OCI-LY3 (cell line): ENCODE results near the gene THAP8.
"Not testable (repeated sequence)": the region's sequence is repeated elsewhere in the genome, so short reads cannot be mapped to it uniquely, and the experiment has no call there.

Experiments used
- H2AFZ ChIP-seq: fragments of 200-600, 300-600 bp; shearing (Covaris generic); 2 replicates; pipeline ENCODE4 v1.6.0; 2014; ENCODE audit warnings: antibody characterized with exemption, low read depth, low read length
- H3K27ac ChIP-seq: fragments of 200-600, 300-600 bp; sonication (generic); 2 replicates; pipeline ENCODE4 v1.5.1; 2014; ENCODE audit warnings: mild to moderate bottlenecking, low read length, moderate library complexity, mixed read lengths
- H3K27me3 ChIP-seq: fragments of 200-600, 300-600 bp; sonication (generic); 2 replicates; pipeline ENCODE4 v1.6.1; 2014; ENCODE audit warnings: low read depth, low read length, mixed read lengths
- H3K36me3 ChIP-seq: fragments of 200-600, 300-600 bp; sonication (generic); replicated peaks from 2 replicates; pipeline ENCODE3; 2014; ENCODE audit warnings: low read depth, low read length, mixed read lengths
- H3K4me1 ChIP-seq: fragments of 300-600, 200-600 bp; sonication (generic); 2 replicates; pipeline ENCODE4 v1.6.1; 2014; ENCODE audit warnings: low read length, mixed read lengths
- H3K4me2 ChIP-seq: fragments of 200-600, 300-600 bp; sonication (generic); 2 replicates; pipeline ENCODE4 v1.6.1; 2014; ENCODE audit warnings: low read length, mixed read lengths
- H3K4me3 ChIP-seq: fragments of 300-600, 200-600 bp; sonication (generic); 2 replicates; pipeline ENCODE4 v1.5.1; 2014; ENCODE audit warnings: antibody characterized with exemption, mild to moderate bottlenecking, low read length, moderate library complexity
- H3K79me2 ChIP-seq: fragments of 300-600, 200-600 bp; shearing (Covaris generic); 2 replicates; pipeline ENCODE4 v1.6.1; 2014; ENCODE audit warnings: mild to moderate bottlenecking, low read length, mixed read lengths
- H3K9ac ChIP-seq: fragments of 300-600, 200-600 bp; shearing (Covaris generic); 2 replicates; pipeline ENCODE4 v1.6.0; 2014; ENCODE audit warnings: mild to moderate bottlenecking, low read length, moderate library complexity
- H3K9me3 ChIP-seq: fragments of 200-600, 300-600 bp; shearing (Covaris generic); 2 replicates; pipeline ENCODE4 v1.6.1; 2014; ENCODE audit warnings: low read length, mixed read lengths; ENCODE audit not compliant: insufficient read depth
- H4K20me1 ChIP-seq: fragments of 200-600, 300-600 bp; sonication (generic); 2 replicates; pipeline ENCODE4 v1.6.1; 2016; ENCODE audit warnings: low read length, mixed read lengths; ENCODE audit not compliant: insufficient read depth
- EZH2phosphoT487 ChIP-seq: fragments of 200-600 bp; shearing (Covaris generic); IDR thresholded peaks from 2 replicates; pipeline ENCODE4 v1.6.1; 2018; ENCODE audit warnings: antibody characterized with exemption, mixed run types, low read depth
- TF ChIP-seq, protein P1 (sequence below): fragments of 200-600, 300-600 bp; sonication (generic); IDR thresholded peaks from 2 replicates; pipeline ENCODE4 v1.5.1; 2014; ENCODE audit warnings: antibody characterized with exemption, low read length, low read depth

The THAP8 gene

DNA sequence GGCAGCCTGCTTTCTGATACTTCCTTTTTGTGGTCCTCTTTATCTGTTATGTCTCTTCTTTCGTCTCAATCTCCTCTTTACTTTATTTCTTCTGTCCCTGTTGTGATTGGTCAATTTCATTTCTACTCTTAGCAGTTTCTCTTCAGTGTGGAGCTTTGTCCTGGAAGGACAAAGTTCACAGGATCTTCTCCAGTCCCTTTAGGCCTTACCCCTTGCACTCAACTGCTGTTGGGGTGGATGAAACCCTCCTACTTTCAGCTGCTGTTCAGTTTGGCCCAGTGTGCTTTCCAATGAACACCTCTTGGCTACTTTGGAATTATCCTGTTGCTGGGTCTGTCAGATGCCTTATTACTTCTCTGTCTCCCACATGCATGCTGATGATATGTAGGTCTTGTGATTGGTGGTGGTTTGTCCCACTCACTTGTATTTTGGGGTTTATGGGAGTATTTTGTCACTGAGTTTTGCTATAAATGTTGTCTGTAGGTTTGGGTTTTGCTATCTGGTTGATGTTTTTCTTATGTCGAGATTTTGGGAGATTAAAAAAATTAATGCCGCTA lies 25.4 kb upstream of the THAP8 start:
- no peak overlapping the region for H3K4me2 ChIP-seq
- no peak overlapping the region for H2AFZ ChIP-seq
- TF ChIP-seq, protein P1, sequence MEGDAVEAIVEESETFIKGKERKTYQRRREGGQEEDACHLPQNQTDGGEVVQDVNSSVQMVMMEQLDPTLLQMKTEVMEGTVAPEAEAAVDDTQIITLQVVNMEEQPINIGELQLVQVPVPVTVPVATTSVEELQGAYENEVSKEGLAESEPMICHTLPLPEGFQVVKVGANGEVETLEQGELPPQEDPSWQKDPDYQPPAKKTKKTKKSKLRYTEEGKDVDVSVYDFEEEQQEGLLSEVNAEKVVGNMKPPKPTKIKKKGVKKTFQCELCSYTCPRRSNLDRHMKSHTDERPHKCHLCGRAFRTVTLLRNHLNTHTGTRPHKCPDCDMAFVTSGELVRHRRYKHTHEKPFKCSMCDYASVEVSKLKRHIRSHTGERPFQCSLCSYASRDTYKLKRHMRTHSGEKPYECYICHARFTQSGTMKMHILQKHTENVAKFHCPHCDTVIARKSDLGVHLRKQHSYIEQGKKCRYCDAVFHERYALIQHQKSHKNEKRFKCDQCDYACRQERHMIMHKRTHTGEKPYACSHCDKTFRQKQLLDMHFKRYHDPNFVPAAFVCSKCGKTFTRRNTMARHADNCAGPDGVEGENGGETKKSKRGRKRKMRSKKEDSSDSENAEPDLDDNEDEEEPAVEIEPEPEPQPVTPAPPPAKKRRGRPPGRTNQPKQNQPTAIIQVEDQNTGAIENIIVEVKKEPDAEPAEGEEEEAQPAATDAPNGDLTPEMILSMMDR = no peak
- no peak for TF ChIP-seq EZH2phosphoT487
- peaks cover 39% of the 10 kb centered on the region for H3K36me3 ChIP-seq
- no peaks in the 10 kb centered on the region for H3K27me3 ChIP-seq
- H4K20me1 ChIP-seq = no peaks in the 10 kb centered on the region
- no peaks in the 10 kb centered on the region for H3K9me3 ChIP-seq
- no peaks in the 10 kb centered on the region for H3K79me2 ChIP-seq
- no peak overlapping the region for H3K9ac ChIP-seq
- H3K27ac ChIP-seq = no peak overlapping the region
- H3K4me1 ChIP-seq = no peaks in the 10 kb centered on the region
- H3K4me3 ChIP-seq = no peak overlapping the region

DNA sequence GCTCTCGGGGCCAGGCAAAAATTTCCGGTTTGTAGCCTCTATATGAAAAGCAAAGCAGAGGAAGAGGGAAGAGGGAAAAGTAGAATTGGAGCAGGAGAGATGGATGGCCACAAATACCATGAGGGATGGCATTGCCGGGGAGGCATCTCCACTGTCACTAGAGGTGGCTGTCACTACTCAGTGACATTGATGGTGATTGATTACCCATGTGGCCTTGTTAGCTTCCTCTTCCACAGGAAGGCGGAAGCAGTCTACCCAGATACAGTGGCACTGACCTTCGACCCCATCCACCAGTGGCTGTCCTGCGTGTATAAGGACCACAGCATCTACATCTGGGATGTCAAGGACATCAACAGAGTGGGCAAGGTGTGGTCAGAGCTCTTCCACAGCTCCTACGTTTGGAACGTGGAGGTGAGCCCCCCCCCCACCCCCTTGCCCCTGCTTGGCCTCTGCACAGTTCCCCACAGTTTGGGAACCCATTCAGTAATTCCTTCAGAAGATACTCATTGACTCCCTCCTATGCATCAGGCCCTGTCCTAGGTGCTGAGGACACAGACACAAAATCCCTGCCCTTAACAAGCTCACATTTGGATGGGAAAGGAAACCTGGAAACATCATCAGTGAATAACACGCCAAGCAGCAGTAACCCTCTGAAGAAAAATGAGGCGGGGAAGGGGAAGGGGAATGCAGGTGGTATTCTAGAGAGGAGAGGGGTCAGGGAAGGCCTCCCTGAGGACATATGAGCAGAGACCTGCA lies 19.2 kb upstream of the THAP8 start:
- Histone ChIP-seq H2AFZ (no peak overlapping the region), H4K20me1 (no peaks in the 10 kb centered on the region), H3K4me2 (no peak overlapping the region), H3K27ac (no peak overlapping the region), H3K9ac (no peak overlapping the region), H3K79me2 (no peaks in the 10 kb centered on the region), H3K9me3 (no peaks in the 10 kb centered on the region), H3K4me3 (no peak overlapping the region), H3K4me1 (no peaks in the 10 kb centered on the region), H3K27me3 (no peaks in the 10 kb centered on the region), H3K36me3 (peaks cover 23% of the 10 kb centered on the region)
- TF ChIP-seq, protein P1 = no peak
- no peak for TF ChIP-seq EZH2phosphoT487

DNA sequence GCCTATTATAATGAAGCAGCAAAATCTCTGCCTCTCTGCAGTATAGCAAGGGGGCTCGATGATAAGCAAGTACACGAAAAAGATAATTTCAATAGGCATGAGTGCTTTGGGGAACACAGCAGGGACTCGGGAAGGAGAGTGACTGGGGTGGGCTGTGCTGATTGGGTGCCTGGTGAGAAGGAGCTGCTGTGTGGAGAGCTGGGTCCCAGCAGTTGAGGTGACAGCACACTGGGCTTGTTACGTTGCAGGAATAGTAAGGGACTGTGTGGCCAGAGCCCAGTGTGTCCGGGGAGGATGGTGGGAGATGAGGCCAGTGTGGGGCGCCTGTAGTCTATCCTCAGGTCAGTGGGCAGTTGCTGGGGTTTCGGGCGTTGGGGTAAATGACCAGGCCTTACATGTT lies 18.0 kb upstream of the THAP8 start:
- Histone ChIP-seq H3K27ac (no peak overlapping the region), H3K79me2 (no peaks in the 10 kb centered on the region), H3K4me2 (no peak overlapping the region), H3K9ac (no peak overlapping the region), H4K20me1 (no peaks in the 10 kb centered on the region), H2AFZ (no peak overlapping the region), H3K4me3 (no peak overlapping the region), H3K27me3 (no peaks in the 10 kb centered on the region), H3K4me1 (no peaks in the 10 kb centered on the region), H3K9me3 (no peaks in the 10 kb centered on the region), H3K36me3 (peaks cover 33% of the 10 kb centered on the region)
- TF ChIP-seq, protein P1 = no peak
- TF ChIP-seq EZH2phosphoT487 = no peak

DNA sequence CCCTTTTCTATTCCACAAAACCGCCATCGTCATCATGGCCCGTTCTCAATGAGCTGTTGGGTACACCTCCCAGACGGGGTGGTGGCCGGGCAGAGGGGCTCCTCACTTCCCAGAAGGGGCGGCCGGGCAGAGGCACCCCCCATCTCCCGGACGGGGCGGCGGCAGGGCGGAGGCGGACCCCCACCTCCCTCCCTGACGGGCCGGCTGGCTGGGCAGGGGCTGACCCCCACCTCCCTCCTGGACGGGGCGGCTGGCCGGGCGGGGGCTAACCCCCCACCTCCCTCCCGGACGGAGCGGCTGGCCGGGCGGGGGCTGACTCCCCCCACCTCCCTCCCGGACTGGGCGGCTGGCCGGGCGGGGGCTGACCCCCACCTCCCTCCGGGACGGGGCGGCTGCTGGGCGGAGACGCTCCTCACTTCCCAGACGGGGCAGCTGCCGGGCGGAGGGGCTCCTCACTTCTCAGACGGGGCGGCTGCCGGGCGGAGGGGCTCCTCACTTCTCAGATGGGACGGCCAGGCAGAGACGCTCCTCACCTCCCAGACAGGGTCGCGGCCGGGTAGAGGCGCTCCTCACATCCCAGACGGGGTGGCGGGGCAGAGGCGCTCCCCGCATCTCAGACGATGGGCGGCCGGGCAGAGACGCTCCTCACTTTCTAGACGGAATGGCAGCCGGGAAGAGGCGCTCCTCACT lies 14.9 kb upstream of the THAP8 start:
- H4K20me1 ChIP-seq, H3K4me2 ChIP-seq, H3K79me2 ChIP-seq, H3K9me3 ChIP-seq, H3K4me3 ChIP-seq, H3K27me3 ChIP-seq, H3K27ac ChIP-seq, H3K9ac ChIP-seq, H2AFZ ChIP-seq, H3K4me1 ChIP-seq: not testable (repeated sequence)
- H3K36me3 ChIP-seq = peaks cover 44% of the 10 kb centered on the region
